Suprapubic skin (tissue), 4 donors: ENCODE data around the gene PDE4D. TPM values are rescaled to one million over a fixed set of nuclear protein-coding genes. Genes with fewer than 3 reads are reported as not detected.

ENCODE experiments used
- DNase-seq, 2 donors: peaks; one replicate each; pipeline ENCODE4 v3.0.0-alpha.2; 2019; ENCODE audit warnings: low spot score in 2 of 2
- H3K27ac ChIP-seq: fragments of 200-600 bp; sonication (generic); one replicate; pipeline ENCODE4 v1.5.1; 2019
- H3K27me3 ChIP-seq: fragments of 200-600 bp; sonication (generic); one replicate; pipeline ENCODE4 v1.5.1; 2019
- H3K36me3 ChIP-seq: fragments of 200-600 bp; sonication (generic); one replicate; pipeline ENCODE4 v1.5.1; 2019
- H3K4me1 ChIP-seq: fragments of 200-600 bp; sonication (generic); one replicate; pipeline ENCODE4 v1.5.1; 2019
- H3K4me3 ChIP-seq: fragments of 200-600 bp; sonication (generic); one replicate; pipeline ENCODE4 v1.5.1; 2019; ENCODE audit warnings: mild to moderate bottlenecking
- H3K9me3 ChIP-seq: fragments of 200-600 bp; sonication (generic); one replicate; pipeline ENCODE4 v1.5.1; 2019
- EP300 ChIP-seq: sonication (generic); formaldehyde crosslinking; IDR thresholded peaks from one replicate; pipeline ENCODE4 v1.6.1; 2017; ENCODE audit warnings: antibody characterized with exemption
- POLR2A ChIP-seq, 2 donors: fragments of 450-650 bp; IDR thresholded peaks; one replicate each; pipeline ENCODE4 v1.6.1; 2017; ENCODE audit warnings: antibody characterized with exemption in 2 of 2, mild to moderate bottlenecking in 2 of 2, moderate library complexity in 2 of 2
- POLR2AphosphoS5 ChIP-seq, 3 donors: sonication (generic); formaldehyde crosslinking; IDR thresholded peaks; one replicate each; pipeline ENCODE4 v1.6.1; 2017; ENCODE audit warnings: antibody characterized with exemption in 3 of 3
- WGBS: methylation state at CpG from one replicate; pipeline ENCODE4 v1.1.5; 2018; 5-methylcytosine and 5-hydroxymethylcytosine counted together
- total RNA-seq, 4 donors: library from RNA; depleted of rRNA; stranded (reverse); fragments of >200 nt; gene quantifications; one replicate each; pipeline ENCODE4 v1.1.0, GENCODE V29; 2016
- TF ChIP-seq, protein P1 (sequence below), 2 donors: fragments of 200-600 bp in 1 of 2; fragments of 450-650 bp in 1 of 2; sonication (generic) in 1 of 2; IDR thresholded peaks; one replicate each; pipeline ENCODE4 v1.5.1; 2016 to 2019; ENCODE audit warnings: antibody characterized with exemption in 2 of 2, mild to moderate bottlenecking in 1 of 2, moderate library complexity in 1 of 2

Gene PDE4D
- total RNA-seq, 4 donors from 2014 or later, result 26.8 to 57.2 (median 29.9) TPM

DNA sequence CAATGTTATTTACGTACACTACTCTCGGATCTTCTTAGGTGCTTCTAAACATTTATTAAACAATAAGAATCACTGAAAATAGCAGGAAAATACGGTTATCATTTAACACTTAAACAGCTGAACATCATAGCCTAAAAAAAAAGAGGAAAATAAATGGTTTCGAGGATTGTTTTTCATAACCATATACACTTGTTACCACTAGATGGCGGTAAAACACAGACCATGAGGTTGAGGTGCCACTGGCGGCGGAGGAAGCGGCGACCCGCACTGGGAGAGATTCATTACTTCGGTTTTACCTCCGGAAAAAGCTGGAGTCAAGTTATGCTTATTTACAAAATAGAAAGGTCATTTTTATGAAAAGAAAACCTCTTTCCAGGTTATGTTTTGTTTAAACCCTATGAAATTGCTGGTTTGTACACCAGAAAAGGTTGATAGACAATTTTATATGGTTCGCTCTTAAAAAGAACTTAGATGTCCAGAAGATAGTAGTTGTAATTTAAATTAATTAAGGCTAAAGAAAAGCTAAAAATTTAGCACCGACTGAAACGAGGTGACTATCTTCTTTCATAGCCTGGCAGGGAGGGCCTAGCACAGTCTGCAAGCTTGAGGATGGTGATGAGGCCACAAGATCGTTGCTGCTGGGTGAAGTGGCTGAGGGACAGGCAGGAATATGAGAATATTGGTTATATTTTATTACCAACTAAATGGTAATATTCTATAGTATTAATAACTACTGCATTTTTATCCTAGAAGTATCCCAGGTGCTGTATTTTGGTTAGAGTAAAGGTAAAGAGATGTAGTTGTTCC is 704.9 kb downstream of the PDE4D start:
- no peak overlapping the region for H3K27ac ChIP-seq
- H3K9me3 ChIP-seq, result no peaks in the 10 kb centered on the region
- H3K36me3 ChIP-seq, result no peaks in the 10 kb centered on the region
- peaks cover 10% of the 10 kb centered on the region for H3K4me1 ChIP-seq
- no peaks in the 10 kb centered on the region for H3K27me3 ChIP-seq
- H3K4me3 ChIP-seq, result peak overlapping the region; percentile 26
- TF ChIP-seq, protein P1, sequence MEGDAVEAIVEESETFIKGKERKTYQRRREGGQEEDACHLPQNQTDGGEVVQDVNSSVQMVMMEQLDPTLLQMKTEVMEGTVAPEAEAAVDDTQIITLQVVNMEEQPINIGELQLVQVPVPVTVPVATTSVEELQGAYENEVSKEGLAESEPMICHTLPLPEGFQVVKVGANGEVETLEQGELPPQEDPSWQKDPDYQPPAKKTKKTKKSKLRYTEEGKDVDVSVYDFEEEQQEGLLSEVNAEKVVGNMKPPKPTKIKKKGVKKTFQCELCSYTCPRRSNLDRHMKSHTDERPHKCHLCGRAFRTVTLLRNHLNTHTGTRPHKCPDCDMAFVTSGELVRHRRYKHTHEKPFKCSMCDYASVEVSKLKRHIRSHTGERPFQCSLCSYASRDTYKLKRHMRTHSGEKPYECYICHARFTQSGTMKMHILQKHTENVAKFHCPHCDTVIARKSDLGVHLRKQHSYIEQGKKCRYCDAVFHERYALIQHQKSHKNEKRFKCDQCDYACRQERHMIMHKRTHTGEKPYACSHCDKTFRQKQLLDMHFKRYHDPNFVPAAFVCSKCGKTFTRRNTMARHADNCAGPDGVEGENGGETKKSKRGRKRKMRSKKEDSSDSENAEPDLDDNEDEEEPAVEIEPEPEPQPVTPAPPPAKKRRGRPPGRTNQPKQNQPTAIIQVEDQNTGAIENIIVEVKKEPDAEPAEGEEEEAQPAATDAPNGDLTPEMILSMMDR (IDR thresholded peaks at IDR 0.05), result peak; percentile 55 to 79
- TF ChIP-seq POLR2AphosphoS5 (IDR thresholded peaks at IDR 0.05), result no peak
- DNase-seq, result peak; percentile 79 to 84
- WGBS, result 17% methylated on average over 16 of the region's 16 CpGs

DNA sequence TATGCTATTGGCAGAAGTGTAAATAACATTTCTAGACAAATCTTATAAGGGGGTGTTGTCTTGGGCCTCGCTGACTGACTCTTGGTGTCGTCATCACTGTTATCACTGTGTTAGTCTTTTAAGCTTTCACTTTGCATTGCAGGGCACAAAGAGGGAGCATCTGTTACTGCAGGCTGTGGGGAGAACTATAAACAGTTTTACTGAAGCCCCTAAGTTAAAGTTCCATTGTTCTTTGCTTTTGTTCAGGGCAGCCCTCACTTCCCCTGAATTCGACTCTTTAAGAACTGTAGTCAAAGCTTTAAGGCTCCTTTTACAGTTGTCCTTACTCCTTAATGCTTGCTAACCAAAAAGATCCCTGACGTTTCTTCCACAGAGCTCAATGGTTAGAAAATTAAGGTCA is 705.7 kb downstream of the PDE4D start:
- no peak for DNase-seq
- TF ChIP-seq EP300 (no peak), POLR2AphosphoS5 (IDR thresholded peaks at IDR 0.05) (no peak), POLR2A (IDR thresholded peaks at IDR 0.05) (no peak)
- TF ChIP-seq, protein P1 (IDR thresholded peaks at IDR 0.05), result no peak
- Histone ChIP-seq H3K9me3 (no peaks in the 10 kb centered on the region), H3K36me3 (no peaks in the 10 kb centered on the region), H3K4me3 (no peak overlapping the region), H3K27me3 (no peaks in the 10 kb centered on the region), H3K27ac (no peak overlapping the region), H3K4me1 (peaks cover 10% of the 10 kb centered on the region)
- 53% methylated on average over 4 of the region's 4 CpGs for WGBS

DNA sequence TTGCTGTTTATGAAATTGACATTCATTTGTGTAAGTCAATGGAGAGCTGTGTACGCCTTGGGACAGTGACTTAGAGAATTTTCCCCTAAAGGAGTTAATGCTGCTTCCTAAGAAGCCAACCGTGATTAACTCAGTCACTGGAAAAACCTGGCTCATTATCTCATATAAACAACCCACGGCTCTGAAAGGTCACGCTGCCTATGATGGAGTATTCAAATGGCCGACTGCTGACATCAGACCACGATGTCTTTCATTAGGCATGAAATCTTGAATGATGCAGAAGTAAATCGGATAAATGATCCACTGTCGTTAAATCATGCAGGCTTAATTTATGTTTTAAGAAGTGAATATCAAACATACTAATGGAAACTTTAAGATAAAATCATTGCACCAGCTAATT is 706.9 kb downstream of the PDE4D start:
- 75% methylated on average over 8 of the region's 8 CpGs for WGBS

DNA sequence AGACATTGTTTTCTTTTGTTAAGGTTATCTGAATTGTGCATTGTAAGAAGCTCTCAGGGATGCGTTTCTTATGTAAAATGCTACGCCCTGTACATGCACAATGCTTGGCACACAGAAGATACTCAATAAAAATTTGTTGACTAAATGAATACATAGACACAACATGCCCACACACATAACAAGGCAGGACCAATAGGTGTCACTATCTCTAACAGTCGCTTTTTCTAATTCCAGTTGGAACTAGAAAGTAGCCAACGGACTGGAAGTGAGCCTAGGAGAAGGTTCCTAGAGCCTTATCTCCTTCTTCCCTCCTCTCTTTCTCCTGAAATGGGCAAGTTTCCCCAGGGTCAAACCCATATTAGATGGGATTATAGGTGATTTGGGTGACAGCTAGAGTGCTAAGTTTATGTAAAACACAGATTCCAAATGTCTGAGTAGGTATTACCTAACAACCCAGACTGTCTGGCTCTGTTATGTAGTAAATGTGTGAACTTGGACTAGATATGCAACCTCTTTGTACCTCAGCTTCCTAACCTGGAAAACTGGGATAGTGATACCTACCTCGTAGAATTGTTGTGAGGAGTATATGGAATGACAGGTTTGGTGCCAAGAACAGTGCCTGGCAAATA is 707.7 kb downstream of the PDE4D start:
- H3K27me3 ChIP-seq, result no peaks in the 10 kb centered on the region
- DNase-seq, result no peak
- H3K9me3 ChIP-seq, result no peaks in the 10 kb centered on the region
- peaks cover 10% of the 10 kb centered on the region for H3K4me1 ChIP-seq
- no peaks in the 10 kb centered on the region for H3K36me3 ChIP-seq
- no peak overlapping the region for H3K27ac ChIP-seq
- H3K4me3 ChIP-seq, result no peak overlapping the region
- TF ChIP-seq, protein P1 (IDR thresholded peaks at IDR 0.05), result no peak
- TF ChIP-seq POLR2A (IDR thresholded peaks at IDR 0.05), result no peak
- no peak for TF ChIP-seq POLR2AphosphoS5 (IDR thresholded peaks at IDR 0.05)
- no peak for TF ChIP-seq EP300
- WGBS, result 80% methylated on average over 5 of the region's 5 CpGs

More for the DNA sequence above, 706.9 kb downstream of the PDE4D start:
- Histone ChIP-seq H3K4me3 (no peak overlapping the region), H3K36me3 (no peaks in the 10 kb centered on the region), H3K27me3 (no peaks in the 10 kb centered on the region), H3K9me3 (no peaks in the 10 kb centered on the region), H3K4me1 (peaks cover 10% of the 10 kb centered on the region), H3K27ac (no peak overlapping the region)
- TF ChIP-seq POLR2A (IDR thresholded peaks at IDR 0.05) (no peak), EP300 (no peak), POLR2AphosphoS5 (IDR thresholded peaks at IDR 0.05) (no peak)
- TF ChIP-seq, protein P1 (IDR thresholded peaks at IDR 0.05), result no peak
- DNase-seq, result no peak

DNA sequence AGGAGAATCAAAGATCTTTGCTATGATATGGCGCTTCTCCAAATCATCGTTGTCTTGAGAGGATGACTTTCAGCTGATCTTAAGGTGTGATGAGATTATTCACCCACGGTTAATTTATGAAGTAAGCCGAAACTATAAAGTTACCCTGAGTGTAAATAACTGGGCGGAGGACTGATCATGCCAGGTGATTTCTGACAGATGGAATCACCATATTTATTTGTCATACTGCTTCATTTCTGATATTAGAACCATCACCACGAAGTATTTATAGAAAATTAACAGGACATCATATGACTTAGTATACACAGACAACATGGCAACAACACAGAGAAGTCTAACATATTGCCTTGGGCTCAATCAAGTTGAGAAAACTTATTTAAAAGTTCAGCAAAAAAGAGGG is 708.8 kb downstream of the PDE4D start:
- H3K9me3 ChIP-seq, result no peaks in the 10 kb centered on the region
- no peak for DNase-seq
- no peak overlapping the region for H3K27ac ChIP-seq
- no peaks in the 10 kb centered on the region for H3K36me3 ChIP-seq
- 76% methylated on average over 6 of the region's 6 CpGs for WGBS
- H3K4me3 ChIP-seq, result no peak overlapping the region
- no peak for TF ChIP-seq EP300
- TF ChIP-seq, protein P1 (IDR thresholded peaks at IDR 0.05), result no peak
- no peak for TF ChIP-seq POLR2AphosphoS5 (IDR thresholded peaks at IDR 0.05)
- no peak for TF ChIP-seq POLR2A (IDR thresholded peaks at IDR 0.05)
- peaks cover 10% of the 10 kb centered on the region for H3K4me1 ChIP-seq
- no peaks in the 10 kb centered on the region for H3K27me3 ChIP-seq
